Measurements from ENCODE around the gene SLC35G3.

- TF ChIP-seq EZH2 (IDR thresholded peaks at IDR 0.05; ENCODE audit: low read length, missing control alignments) (no peak), CTCF (conservative IDR thresholded peaks at IDR 0.05 in 1 of 2, IDR thresholded peaks at IDR 0.05 in 1 of 2; ENCODE audit: low read depth in 1 of 2, low read length in 2 of 2) (no peak)
These were observed 8.3 kb downstream of the SLC35G3 start for GRCh38 chr17:35185849-35186248.
